H9 (cell line): ENCODE data around the gene TSNAX. TPM values are rescaled to one million over a fixed set of nuclear protein-coding genes. Genes with fewer than 3 reads are reported as not detected.

Experiments used
- DNase-seq: peaks from one replicate; pipeline ENCODE4 v3.0.0-alpha.2; 2017
- H2AFZ ChIP-seq: one replicate; pipeline ENCODE4 v1.6.1; 2013; ENCODE audit warnings: mild to moderate bottlenecking, low read length, control low read depth, moderate library complexity
- H2AK5ac ChIP-seq: 2 replicates; pipeline ENCODE4 v1.6.1; 2013; ENCODE audit warnings: low read length, control low read depth, mixed read lengths; ENCODE audit not compliant: insufficient read length
- H2BK120ac ChIP-seq: one replicate; pipeline ENCODE4 v1.6.1; 2013; ENCODE audit warnings: low read depth, mild to moderate bottlenecking, low read length, control low read depth, inconsistent platforms; ENCODE audit not compliant: poor library complexity, severe bottlenecking
- H2BK12ac ChIP-seq: 2 replicates; pipeline ENCODE4 v1.6.1; 2013; ENCODE audit warnings: low read length, control low read depth, mixed read lengths, low read depth; ENCODE audit not compliant: insufficient read length
- H2BK15ac ChIP-seq: 2 replicates; pipeline ENCODE4 v1.6.1; 2013; ENCODE audit warnings: low read depth, low read length, control low read depth
- H2BK20ac ChIP-seq: one replicate; pipeline ENCODE4 v1.6.1; 2013; ENCODE audit warnings: low read depth, mild to moderate bottlenecking, low read length, control low read depth, inconsistent platforms; ENCODE audit not compliant: poor library complexity, severe bottlenecking
- H2BK5ac ChIP-seq: 2 replicates; pipeline ENCODE4 v1.6.1; 2013; ENCODE audit warnings: low read length, control low read depth, mixed read lengths; ENCODE audit not compliant: insufficient read length
- H3K14ac ChIP-seq: 2 replicates; pipeline ENCODE4 v1.6.1; 2013; ENCODE audit warnings: low read length, control low read depth; ENCODE audit not compliant: insufficient read depth
- H3K18ac ChIP-seq: 2 replicates; pipeline ENCODE4 v1.6.1; 2013; ENCODE audit warnings: low read depth, mild to moderate bottlenecking, mixed read lengths, low read length, control low read depth; ENCODE audit not compliant: insufficient read length
- H3K23ac ChIP-seq: 2 replicates; pipeline ENCODE4 v1.6.1; 2013; ENCODE audit warnings: low read length, control low read depth, mixed read lengths, low read depth; ENCODE audit not compliant: insufficient read length
- H3K23me2 ChIP-seq: 2 replicates; pipeline ENCODE4 v1.6.1; 2013; ENCODE audit warnings: low read depth, mild to moderate bottlenecking, mixed read lengths, low read length, control low read depth; ENCODE audit not compliant: insufficient read length, poor library complexity, severe bottlenecking
- H3K27ac ChIP-seq: 2 replicates; pipeline ENCODE4 v1.5.1; 2013; ENCODE audit warnings: low read length, control low read depth, mixed read lengths, low read depth; ENCODE audit not compliant: insufficient read length
- H3K27me3 ChIP-seq: 2 replicates; pipeline ENCODE4 v1.6.1; 2013; ENCODE audit warnings: low read length, control low read depth, inconsistent platforms; ENCODE audit not compliant: insufficient read depth
- H3K4ac ChIP-seq: 2 replicates; pipeline ENCODE4 v1.6.1; 2013; ENCODE audit warnings: low read depth, mild to moderate bottlenecking, control low read depth, inconsistent platforms, low read length, moderate library complexity
- H3K4me1 ChIP-seq: 2 replicates; pipeline ENCODE4 v1.6.1; 2013; ENCODE audit warnings: low read length, control low read depth, inconsistent platforms; ENCODE audit not compliant: insufficient read depth
- H3K4me2 ChIP-seq: 2 replicates; pipeline ENCODE4 v1.6.1; 2013; ENCODE audit warnings: low read length, control low read depth, mixed read lengths; ENCODE audit not compliant: insufficient read length, insufficient read depth
- H3K56ac ChIP-seq: 2 replicates; pipeline ENCODE4 v1.6.1; 2013; ENCODE audit warnings: low read depth, mild to moderate bottlenecking, mixed read lengths, low read length, control low read depth; ENCODE audit not compliant: insufficient read length
- H3K79me1 ChIP-seq: 2 replicates; pipeline ENCODE4 v1.6.1; 2013; ENCODE audit warnings: low read depth, mild to moderate bottlenecking, moderate library complexity, low read length, control low read depth, inconsistent platforms; ENCODE audit not compliant: insufficient read depth, poor library complexity, severe bottlenecking
- H3K79me2 ChIP-seq: 2 replicates; pipeline ENCODE4 v1.6.1; 2013; ENCODE audit warnings: low read length, control low read depth, inconsistent platforms; ENCODE audit not compliant: insufficient read depth
- H3K9ac ChIP-seq: 2 replicates; pipeline ENCODE4 v1.6.1; 2013; ENCODE audit warnings: low read length, control low read depth, mixed read lengths; ENCODE audit not compliant: insufficient read length; ENCODE audit errors: extremely low read depth
- H3K9me3 ChIP-seq: one replicate; pipeline ENCODE4 v1.6.1; 2013; ENCODE audit warnings: low read depth, low read length, inconsistent platforms; ENCODE audit not compliant: control insufficient read depth
- H3T11ph ChIP-seq: one replicate; pipeline ENCODE4 v1.6.1; 2013; ENCODE audit warnings: mild to moderate bottlenecking, low read length, control low read depth, inconsistent platforms
- H4K20me1 ChIP-seq: one replicate; pipeline ENCODE4 v1.6.1; 2013; ENCODE audit not compliant: control insufficient read depth, insufficient read length, insufficient read depth
- H4K5ac ChIP-seq: 2 replicates; pipeline ENCODE4 v1.6.1; 2013; ENCODE audit warnings: low read depth, mild to moderate bottlenecking, mixed read lengths, low read length, control low read depth; ENCODE audit not compliant: insufficient read length
- H4K8ac ChIP-seq: replicated peaks from 2 replicates; pipeline ENCODE4 v1.6.1; 2013; ENCODE audit warnings: low read length, control low read depth, mixed read lengths, low read depth; ENCODE audit not compliant: insufficient read length
- H4K91ac ChIP-seq: 2 replicates; pipeline ENCODE4 v1.6.1; 2013; ENCODE audit warnings: low read depth, mild to moderate bottlenecking, moderate library complexity, mixed read lengths, low read length, control low read depth; ENCODE audit not compliant: insufficient read length
- H3K27ac Mint-ChIP-seq, 3 experiments: 2 replicates in 2 of 3; 3 replicates in 1 of 3; pipeline ENCODE4 v1.8.0; 2020 to 2021; ENCODE audit warnings: mixed read lengths in 3 of 3, mild to moderate bottlenecking in 1 of 3, moderate library complexity in 1 of 3
- H3K27me3 Mint-ChIP-seq: 2 replicates; pipeline ENCODE4 v1.8.0; 2021; ENCODE audit warnings: low read depth, mild to moderate bottlenecking, moderate library complexity, mixed read lengths
- H3K36me3 Mint-ChIP-seq, 3 experiments: 2 replicates in 2 of 3; 3 replicates in 1 of 3; pipeline ENCODE4 v1.8.0; 2020 to 2021; ENCODE audit warnings: low read depth in 3 of 3, mixed read lengths in 3 of 3; ENCODE audit not compliant: insufficient read depth in 1 of 3
- H3K4me1 Mint-ChIP-seq, 2 experiments: 2 replicates each; pipeline ENCODE4 v1.8.0; 2020; ENCODE audit warnings: mixed read lengths in 2 of 2
- H3K4me3 Mint-ChIP-seq, 2 experiments: 2 replicates in 1 of 2; 3 replicates in 1 of 2; pipeline ENCODE4 v1.8.0; 2020 to 2021; ENCODE audit warnings: mild to moderate bottlenecking in 2 of 2, mixed read lengths in 2 of 2, moderate library complexity in 1 of 2
- H3K9me3 Mint-ChIP-seq, 2 experiments: 2 replicates in 1 of 2; 3 replicates in 1 of 2; pipeline ENCODE4 v1.8.0; 2020; ENCODE audit warnings: mild to moderate bottlenecking in 2 of 2, mixed read lengths in 2 of 2, moderate library complexity in 1 of 2
- CTCF ChIP-seq: fragments of 200-600 bp; sonication (generic); conservative IDR thresholded peaks from 3 replicates; pipeline ENCODE4 v1.8.0; 2021; ENCODE audit warnings: antibody characterized with exemption, mild to moderate bottlenecking
- WGBS: extraction: QIAGEN DNeasy Blood & Tissue Kit; methylation state at CpG from one replicate; pipeline ENCODE4 v1.1.7; 2013; ENCODE audit warnings: missing lambda C conversion rate, low lambda C conversion rate, mixed read lengths; ENCODE audit not compliant: insufficient read length; ENCODE audit errors: extremely low coverage; 5-methylcytosine and 5-hydroxymethylcytosine counted together
- total RNA-seq: library from RNA; stranded (reverse); gene quantifications from 2 replicates; pipeline ENCODE4 v1.2.1, GENCODE V29; 2021

The TSNAX gene
- total RNA-seq, 1 experiment from 2014 or later, result 39.9 TPM

GRCh38 chr1:231605149-231606100 is 77.0 kb downstream of the TSNAX start:
- WGBS, result no CpG with 5 or more reads among the region's 8 CpGs
- Histone ChIP-seq H2BK5ac (no peak overlapping the region), H2AFZ (no peak overlapping the region), H4K5ac (no peak overlapping the region), H3K4ac (no peak overlapping the region), H3K79me1 (no peaks in the 10 kb centered on the region), H3K27ac (no peak overlapping the region), H3K4me2 (no peak overlapping the region), H4K8ac (no peak overlapping the region), H3K14ac (no peak overlapping the region), H2AK5ac (no peak overlapping the region), H3K9ac (no peak overlapping the region), H3K27me3 (no peaks in the 10 kb centered on the region), H3T11ph (no peak overlapping the region), H3K18ac (no peak overlapping the region), H4K91ac (no peak overlapping the region), H3K23ac (no peak overlapping the region), H3K4me1 (peaks cover 2% of the 10 kb centered on the region; the same call in 1 of the 2 replicates), H3K9me3 (no peaks in the 10 kb centered on the region), H3K79me2 (no peaks in the 10 kb centered on the region), H2BK20ac (no peak overlapping the region), H2BK120ac (no peak overlapping the region), H4K20me1 (no peaks in the 10 kb centered on the region), H2BK12ac (no peak overlapping the region), H3K23me2 (no peaks in the 10 kb centered on the region), H3K56ac (no peak overlapping the region), H2BK15ac (no peak overlapping the region)
- H3K27me3 Mint-ChIP-seq, result peaks cover 43% of the 10 kb centered on the region
- DNase-seq, result no peak
- H3K36me3 Mint-ChIP-seq, result no peaks in the 10 kb centered on the region
- H3K9me3 Mint-ChIP-seq, result no peaks in the 10 kb centered on the region; a peak in 2 of 5 replicates
- TF ChIP-seq CTCF, result no peak
- no peak overlapping the region for H3K4me3 Mint-ChIP-seq
- peaks cover 5% of the 10 kb centered on the region in 2 experiments for H3K4me1 Mint-ChIP-seq
- no peak overlapping the region for H3K27ac Mint-ChIP-seq
